Heart left ventricle (tissue), 13 donors: ENCODE measurements around the gene MISP.

Experiments used
- CTCF ChIP-seq, 12 donors: fragments of 200-600 bp; sonication (generic) in 4 of 12; IDR thresholded peaks; one replicate each; pipeline versions ENCODE4 v1.5.0 to v1.8.0; 2018 to 2022; ENCODE audit warnings: antibody characterized with exemption in 12 of 12, mild to moderate bottlenecking in 5 of 12
- POLR2A ChIP-seq, 2 donors: fragments of 450-650 bp; IDR thresholded peaks; one replicate each; pipeline ENCODE4 v1.6.1; 2017; ENCODE audit warnings: antibody characterized with exemption in 2 of 2, mild to moderate bottlenecking in 2 of 2, moderate library complexity in 2 of 2
- donor health status: ischemic (EF 13 %, LVEDD 7.1; RV severe dilation, severe dysfunction).
- donor health status: DM: no; HTN: yes; CAD: no.
- donor health status: DM: no; HTN: no; CAD: no.
- donor health status: ischemic (EF 25% LVEDD 6.9; RV normal size, moderate dysfunction).
- donor health status: ischemic (EF 25% LVEDD 5.7; RV mildly dilated, moderate dysfunction).
- donor health status: ischemic (EF 35%, LVEDD 5.7; RV mildly dilated, moderate dysfunction).
- donor health status: nonischemic (EF 11% LVEDD 7.7; RV severe dilation, severe dysfunction).
- donor health status: DM: yes; HTN: yes; CAD: no.
- donor health status: PGD.
- donor health status: ischemic (EF 29% LVEDD 5.4; RV normal size, mild dysfunction).
- donor health status: nonischemic (EF 23%, LVEDD 6.1; RV moderate dilation, normal function).

DNA sequence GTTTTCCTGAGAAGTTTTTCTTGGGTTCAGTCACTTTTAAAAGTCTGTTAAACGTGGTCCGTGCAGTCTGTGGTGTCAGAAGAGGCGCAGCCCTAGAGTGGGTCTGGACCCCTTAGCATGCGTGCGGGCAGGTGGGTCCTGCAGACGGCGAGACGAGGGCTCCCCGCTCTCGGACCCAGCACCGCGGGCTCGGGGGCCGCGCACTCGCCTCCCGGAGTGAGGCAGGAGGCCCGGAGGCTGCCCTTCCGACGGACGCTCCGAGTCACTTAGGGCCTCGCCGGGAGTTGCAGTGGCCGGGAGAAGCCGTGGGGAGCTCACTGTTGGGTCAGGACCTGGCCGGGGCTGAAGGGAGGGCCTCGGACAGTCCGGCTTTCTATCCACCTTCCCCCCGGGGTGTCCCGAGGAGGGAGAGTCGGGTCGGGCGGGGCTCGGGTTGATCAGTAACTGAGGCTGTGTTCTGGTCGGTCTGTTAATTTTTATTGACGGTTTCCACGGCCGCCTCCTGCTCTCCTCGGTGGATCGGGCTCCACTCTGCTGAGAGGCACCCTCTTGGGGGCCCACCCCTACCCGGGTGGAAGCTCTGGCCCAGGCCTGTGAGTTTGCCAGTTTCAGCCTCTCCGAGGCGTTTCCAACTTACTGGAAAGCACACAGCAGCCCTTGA, 47.6 kb downstream of the MISP start:
- TF ChIP-seq CTCF (IDR thresholded peaks at IDR 0.05): no peak
- no peak for TF ChIP-seq POLR2A (IDR thresholded peaks at IDR 0.05)
